Hepatocyte (in vitro differentiated cells): ENCODE data around the gene RARB.

Source experiments
- EZH2 ChIP-seq: fragments of 200-600 bp; sonication (generic); IDR thresholded peaks from 2 replicates; pipeline ENCODE4 v1.6.1; 2016; ENCODE audit warnings: antibody characterized with exemption, mild to moderate bottlenecking, borderline replicate concordance
- EZH2phosphoT487 ChIP-seq: fragments of 200-600 bp; sonication (generic); IDR thresholded peaks from one replicate; pipeline ENCODE4 v1.6.1; 2018; ENCODE audit warnings: antibody characterized with exemption, mild to moderate bottlenecking, low read depth, moderate library complexity; ENCODE audit not compliant: unreplicated experiment, severe bottlenecking

DNA sequence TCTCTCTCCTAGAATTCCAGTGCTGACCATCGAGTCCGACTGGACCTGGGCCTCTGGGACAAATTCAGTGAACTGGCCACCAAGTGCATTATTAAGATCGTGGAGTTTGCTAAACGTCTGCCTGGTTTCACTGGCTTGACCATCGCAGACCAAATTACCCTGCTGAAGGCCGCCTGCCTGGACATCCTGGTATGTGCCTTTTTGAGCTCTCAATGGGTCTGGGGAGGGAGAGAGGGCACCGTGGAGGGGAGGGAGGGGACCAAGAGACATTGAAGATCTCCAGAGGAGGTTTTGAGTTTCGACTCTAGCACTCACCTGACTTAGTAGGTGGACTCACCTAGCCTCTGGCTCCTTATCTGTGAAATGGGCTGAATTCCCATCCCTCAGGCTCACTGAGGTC lies 152.5 kb downstream of the RARB start:
- TF ChIP-seq EZH2 (no peak), EZH2phosphoT487 (no peak)
